GM12865 (cell line): ENCODE data around the gene HSPA2.
"Not testable (repeated sequence)": the region's sequence is repeated elsewhere in the genome, so short reads cannot be mapped to it uniquely, and the experiment has no call there.

Experiments
- DNase-seq: peaks from one replicate; pipeline ENCODE4 v3.0.0; 2010; ENCODE audit warnings: low read depth
- H3K4me3 ChIP-seq: 2 replicates; pipeline ENCODE4 v1.5.1; 2011; ENCODE audit warnings: mild to moderate bottlenecking, low read depth, low read length, control low read depth
- TF ChIP-seq, protein P1 (sequence below): IDR thresholded peaks from 2 replicates; pipeline ENCODE4 v1.5.1; 2011; ENCODE audit warnings: low read length, control low read depth, low read depth, inconsistent platforms; ENCODE audit not compliant: insufficient read depth; ENCODE audit errors: missing control alignments

The HSPA2 gene

DNA sequence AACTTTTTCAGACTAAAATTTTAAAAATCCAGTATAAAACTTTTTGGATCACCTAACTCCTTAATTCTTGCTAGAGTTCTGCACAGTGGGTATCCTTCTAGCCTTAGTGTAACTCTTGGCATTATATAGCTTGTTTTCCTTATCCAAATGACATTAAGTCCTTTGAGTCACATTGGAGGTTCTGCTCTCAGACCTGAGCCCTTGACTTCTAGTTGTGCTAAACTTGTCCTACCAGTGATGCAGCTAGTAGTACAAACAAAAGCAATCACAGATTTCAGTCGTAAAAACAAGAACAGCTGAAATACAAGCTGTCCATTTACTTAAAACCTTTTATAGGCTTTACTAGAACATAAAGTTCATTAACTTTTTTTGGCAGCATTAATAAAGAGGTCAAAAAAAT is 25.5 kb upstream of the HSPA2 start:
- TF ChIP-seq, protein P1, sequence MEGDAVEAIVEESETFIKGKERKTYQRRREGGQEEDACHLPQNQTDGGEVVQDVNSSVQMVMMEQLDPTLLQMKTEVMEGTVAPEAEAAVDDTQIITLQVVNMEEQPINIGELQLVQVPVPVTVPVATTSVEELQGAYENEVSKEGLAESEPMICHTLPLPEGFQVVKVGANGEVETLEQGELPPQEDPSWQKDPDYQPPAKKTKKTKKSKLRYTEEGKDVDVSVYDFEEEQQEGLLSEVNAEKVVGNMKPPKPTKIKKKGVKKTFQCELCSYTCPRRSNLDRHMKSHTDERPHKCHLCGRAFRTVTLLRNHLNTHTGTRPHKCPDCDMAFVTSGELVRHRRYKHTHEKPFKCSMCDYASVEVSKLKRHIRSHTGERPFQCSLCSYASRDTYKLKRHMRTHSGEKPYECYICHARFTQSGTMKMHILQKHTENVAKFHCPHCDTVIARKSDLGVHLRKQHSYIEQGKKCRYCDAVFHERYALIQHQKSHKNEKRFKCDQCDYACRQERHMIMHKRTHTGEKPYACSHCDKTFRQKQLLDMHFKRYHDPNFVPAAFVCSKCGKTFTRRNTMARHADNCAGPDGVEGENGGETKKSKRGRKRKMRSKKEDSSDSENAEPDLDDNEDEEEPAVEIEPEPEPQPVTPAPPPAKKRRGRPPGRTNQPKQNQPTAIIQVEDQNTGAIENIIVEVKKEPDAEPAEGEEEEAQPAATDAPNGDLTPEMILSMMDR = no peak
- no peak for DNase-seq
- no peak overlapping the region for H3K4me3 ChIP-seq

DNA sequence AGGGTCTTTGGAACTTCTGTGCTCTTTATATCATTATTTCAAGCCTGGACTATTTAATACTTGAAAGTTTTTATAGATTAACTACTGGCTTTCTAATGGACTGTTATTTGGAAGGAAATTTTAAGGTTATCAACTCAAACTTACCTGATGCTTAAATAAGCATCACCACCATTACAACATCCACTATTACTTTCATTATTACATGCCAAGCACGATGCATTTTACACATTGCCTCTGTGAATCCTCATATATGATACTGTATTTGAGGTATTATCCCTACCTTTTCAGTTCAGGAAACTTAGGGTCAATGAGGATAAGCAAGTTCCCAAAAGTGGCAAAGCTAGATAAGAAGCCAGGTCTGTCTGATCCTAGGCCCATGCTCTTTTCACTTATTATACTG is 23.6 kb upstream of the HSPA2 start:
- TF ChIP-seq, protein P1 = no peak
- H3K4me3 ChIP-seq = no peak overlapping the region
- DNase-seq = no peak

DNA sequence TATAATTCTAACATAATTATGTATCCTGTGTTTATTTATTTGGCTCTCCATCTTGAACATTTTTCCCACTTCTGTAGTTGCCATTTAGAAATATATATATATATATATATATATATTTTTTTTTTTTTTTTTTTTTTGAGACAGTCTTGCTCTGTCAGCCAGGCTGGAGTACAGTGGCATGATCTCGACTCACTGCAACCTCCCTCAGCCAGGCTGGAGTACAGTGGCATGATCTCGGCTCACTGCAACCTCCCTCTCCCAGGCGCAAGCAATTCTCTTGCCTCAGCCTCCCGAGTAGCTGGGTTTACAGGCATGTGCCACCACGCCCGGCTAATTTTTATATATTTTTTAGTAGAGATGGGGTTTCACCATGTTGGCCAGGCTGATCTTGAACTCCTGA is 22.9 kb upstream of the HSPA2 start:
- DNase-seq = not testable (repeated sequence)

GRCh38 chr14:64518229-64518628 is 22.3 kb upstream of the HSPA2 start:
- DNase-seq = no peak
- TF ChIP-seq, protein P1 = no peak
- no peak overlapping the region for H3K4me3 ChIP-seq

More for the DNA sequence above, 22.9 kb upstream of the HSPA2 start:
- not testable (repeated sequence) for H3K4me3 ChIP-seq

GRCh38 chr14:64520699-64521098 is 19.8 kb upstream of the HSPA2 start:
- DNase-seq = no peak
- H3K4me3 ChIP-seq = no peak overlapping the region
- TF ChIP-seq, protein P1 = no peak

GRCh38 chr14:64522591-64523355 is 17.8 kb upstream of the HSPA2 start:
- H3K4me3 ChIP-seq = no peak overlapping the region
- no peak for DNase-seq
- TF ChIP-seq, protein P1 = no peak

GRCh38 chr14:64525354-64525753 is 15.2 kb upstream of the HSPA2 start:
- no peak for DNase-seq
- no peak overlapping the region for H3K4me3 ChIP-seq
- TF ChIP-seq, protein P1 = no peak
